ENCODE data around the gene SIAH1. TPM values are rescaled to one million over a fixed set of nuclear protein-coding genes. Genes with fewer than 3 reads are reported as not detected.
"Not testable (repeated sequence)": the region's sequence is repeated elsewhere in the genome, so short reads cannot be mapped to it uniquely, and the experiment has no call there.

Gene SIAH1
- total RNA-seq, 1 donor from 2014 or later = 34.2 TPM

- no peak for TF ChIP-seq CTCF (IDR thresholded peaks at IDR 0.05; ENCODE audit: unreplicated experiment)
- Mint-ChIP-seq H3K36me3 (ENCODE audit: low read depth, unreplicated experiment) (no peaks in the 10 kb centered on the region), H3K4me3 (ENCODE audit: unreplicated experiment) (no peak overlapping the region), H3K27ac (ENCODE audit: unreplicated experiment) (no peak overlapping the region), H3K27me3 (ENCODE audit: unreplicated experiment) (peaks cover 6% of the 10 kb centered on the region), H3K4me1 (ENCODE audit: unreplicated experiment) (no peaks in the 10 kb centered on the region), H3K9me3 (ENCODE audit: unreplicated experiment) (no peaks in the 10 kb centered on the region)
- DNase-seq (ENCODE audit: low spot score) = no peak
Measured at GRCh38 chr16:48420437-48420836, 35.2 kb upstream of the SIAH1 start.

- H3K27ac Mint-ChIP-seq (ENCODE audit: unreplicated experiment); DNase-seq (ENCODE audit: low spot score); H3K4me1 Mint-ChIP-seq (ENCODE audit: unreplicated experiment); H3K4me3 Mint-ChIP-seq (ENCODE audit: unreplicated experiment); H3K9me3 Mint-ChIP-seq (ENCODE audit: unreplicated experiment); H3K27me3 Mint-ChIP-seq (ENCODE audit: unreplicated experiment); H3K36me3 Mint-ChIP-seq (ENCODE audit: low read depth, unreplicated experiment): not testable (repeated sequence)
Measured at GRCh38 chr16:48416617-48417016, 31.4 kb upstream of the SIAH1 start.

GRCh38 chr16:48413272-48413671, 28.1 kb upstream of the SIAH1 start:
- H3K4me3 Mint-ChIP-seq (ENCODE audit: unreplicated experiment) = no peak overlapping the region
- peaks cover 5% of the 10 kb centered on the region for H3K27me3 Mint-ChIP-seq (ENCODE audit: unreplicated experiment)
- DNase-seq (ENCODE audit: low spot score) = no peak
- TF ChIP-seq CTCF (IDR thresholded peaks at IDR 0.05; ENCODE audit: unreplicated experiment) = no peak
- no peaks in the 10 kb centered on the region for H3K4me1 Mint-ChIP-seq (ENCODE audit: unreplicated experiment)
- H3K36me3 Mint-ChIP-seq (ENCODE audit: low read depth, unreplicated experiment) = no peaks in the 10 kb centered on the region
- no peaks in the 10 kb centered on the region for H3K9me3 Mint-ChIP-seq (ENCODE audit: unreplicated experiment)
- no peak overlapping the region for H3K27ac Mint-ChIP-seq (ENCODE audit: unreplicated experiment)

DNA sequence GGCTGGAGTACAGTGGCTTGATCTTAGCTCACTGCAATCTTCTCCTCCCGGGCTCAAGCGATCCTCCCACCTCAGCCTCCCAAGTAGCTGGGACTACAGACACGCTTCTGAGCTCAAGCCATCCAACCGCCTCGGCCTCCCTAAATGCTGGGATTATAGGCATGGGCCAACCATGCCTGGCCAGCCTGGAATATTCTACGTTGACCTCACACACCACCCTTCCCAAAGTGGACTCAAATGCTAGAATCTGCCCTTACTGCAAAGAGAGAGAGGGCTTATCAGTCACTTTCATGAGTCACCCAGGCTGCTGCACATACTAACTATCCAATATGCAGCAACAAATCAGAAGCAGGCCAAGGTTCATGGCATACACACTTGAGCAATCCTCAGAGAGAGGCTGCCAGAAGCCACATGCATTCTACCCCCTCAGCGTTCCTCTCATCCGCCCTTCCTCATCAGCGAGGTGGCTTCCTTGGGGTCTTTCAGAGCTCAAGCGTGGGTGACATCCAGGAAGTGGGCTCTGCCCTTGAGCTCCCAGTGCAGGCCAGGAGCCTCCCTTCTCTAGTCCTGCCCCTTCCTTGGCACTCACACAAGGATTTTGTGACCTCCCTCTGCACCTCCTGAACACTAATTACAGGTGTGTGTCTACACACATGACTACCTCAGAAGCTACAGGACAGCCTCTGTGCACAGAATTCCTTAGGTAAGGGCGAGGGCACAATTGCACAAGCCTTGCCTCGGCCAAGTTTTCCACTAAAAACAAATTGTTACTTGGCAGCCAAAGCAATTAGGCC, 24.8 kb upstream of the SIAH1 start:
- H3K9me3 Mint-ChIP-seq (ENCODE audit: unreplicated experiment) = no peaks in the 10 kb centered on the region
- H3K4me3 Mint-ChIP-seq (ENCODE audit: unreplicated experiment) = no peak overlapping the region
- no peaks in the 10 kb centered on the region for H3K4me1 Mint-ChIP-seq (ENCODE audit: unreplicated experiment)
- TF ChIP-seq CTCF (IDR thresholded peaks at IDR 0.05; ENCODE audit: unreplicated experiment) = no peak
- no peaks in the 10 kb centered on the region for H3K36me3 Mint-ChIP-seq (ENCODE audit: low read depth, unreplicated experiment)
- DNase-seq (ENCODE audit: low spot score) = no peak
- peaks cover 6% of the 10 kb centered on the region for H3K27me3 Mint-ChIP-seq (ENCODE audit: unreplicated experiment)
- H3K27ac Mint-ChIP-seq (ENCODE audit: unreplicated experiment) = no peak overlapping the region

DNA sequence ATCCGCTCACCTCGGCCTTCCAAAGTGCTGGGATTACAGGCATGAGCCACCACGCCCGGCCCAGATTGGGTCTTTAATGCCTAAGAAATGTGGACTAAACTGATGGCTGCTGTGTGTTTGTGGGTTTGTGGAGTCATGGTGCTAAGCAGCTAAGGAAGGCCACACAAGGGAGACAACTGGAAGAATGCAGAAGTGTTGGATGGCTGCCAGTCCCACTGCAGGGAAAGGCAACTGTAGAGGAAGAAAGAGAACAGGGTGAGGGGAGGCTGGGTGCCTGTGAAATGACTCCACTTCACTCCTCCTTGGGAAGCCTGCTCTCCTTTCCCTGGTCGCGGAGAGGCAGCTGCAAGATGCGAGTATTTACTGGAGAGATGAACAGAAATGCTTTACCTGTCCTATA, 23.5 kb upstream of the SIAH1 start:
- no peak for DNase-seq (ENCODE audit: low spot score)
- Mint-ChIP-seq H3K9me3 (ENCODE audit: unreplicated experiment) (no peaks in the 10 kb centered on the region), H3K36me3 (ENCODE audit: low read depth, unreplicated experiment) (no peaks in the 10 kb centered on the region), H3K27ac (ENCODE audit: unreplicated experiment) (no peak overlapping the region), H3K27me3 (ENCODE audit: unreplicated experiment) (peaks cover 6% of the 10 kb centered on the region), H3K4me3 (ENCODE audit: unreplicated experiment) (no peak overlapping the region), H3K4me1 (ENCODE audit: unreplicated experiment) (no peaks in the 10 kb centered on the region)
- no peak for TF ChIP-seq CTCF (IDR thresholded peaks at IDR 0.05; ENCODE audit: unreplicated experiment)
